ENCODE results near the gene LOXHD1.

LOXHD1 gene

GRCh38 chr18:46639386-46639785 is 17.6 kb downstream of the LOXHD1 start:
- no peak for TF ChIP-seq CTCF (IDR thresholded peaks at IDR 0.05; ENCODE audit: extremely low read depth, missing control alignments)
- DNase-seq (ENCODE audit: low spot score) = no peak

- DNase-seq (ENCODE audit: low spot score) = no peak
- no peak for TF ChIP-seq CTCF (IDR thresholded peaks at IDR 0.05; ENCODE audit: extremely low read depth, missing control alignments)
These were observed 20.9 kb downstream of the LOXHD1 start for GRCh38 chr18:46636040-46636630.

GRCh38 chr18:46632401-46633071 is 24.5 kb downstream of the LOXHD1 start:
- no peak for TF ChIP-seq CTCF (IDR thresholded peaks at IDR 0.05; ENCODE audit: extremely low read depth, missing control alignments)
- no peak for DNase-seq (ENCODE audit: low spot score)

GRCh38 chr18:46630991-46631390 is 26.0 kb downstream of the LOXHD1 start:
- DNase-seq (ENCODE audit: low spot score) = no peak
- TF ChIP-seq CTCF (IDR thresholded peaks at IDR 0.05; ENCODE audit: extremely low read depth, missing control alignments) = no peak

GRCh38 chr18:46630160-46630559 is 26.9 kb downstream of the LOXHD1 start:
- no peak for DNase-seq (ENCODE audit: low spot score)
- TF ChIP-seq CTCF (IDR thresholded peaks at IDR 0.05; ENCODE audit: extremely low read depth, missing control alignments) = no peak

GRCh38 chr18:46629361-46629760 is 27.7 kb downstream of the LOXHD1 start:
- no peak for DNase-seq (ENCODE audit: low spot score)
- no peak for TF ChIP-seq CTCF (IDR thresholded peaks at IDR 0.05; ENCODE audit: extremely low read depth, missing control alignments)

- no peak for DNase-seq (ENCODE audit: low spot score)
- no peak for TF ChIP-seq CTCF (IDR thresholded peaks at IDR 0.05; ENCODE audit: extremely low read depth, missing control alignments)
These were observed 28.8 kb downstream of the LOXHD1 start for GRCh38 chr18:46628206-46628605.

Data from GM20000 (cell line).